Spleen (tissue), 11 donors: ENCODE measurements around the gene TMEM270. TPM values are rescaled to one million over a fixed set of nuclear protein-coding genes. Genes with fewer than 3 reads are reported as not detected.

Experiments used
- DNase-seq: peaks from one replicate; pipeline ENCODE4 v3.0.0-alpha.2; 2020
- H3K27ac ChIP-seq, 8 donors: fragments of 200-600 bp; sonication (generic) in 7 of 8; 1 replicate in 4 of 8; 2 replicates in 4 of 8; pipeline versions ENCODE4 v1.5.0 to v1.8.0; 2016 to 2021; ENCODE audit warnings: inconsistent platforms in 4 of 8, mild to moderate bottlenecking in 4 of 8, moderate library complexity in 1 of 8
- H3K27me3 ChIP-seq, 7 donors: fragments of 200-600 bp; sonication (generic) in 6 of 7; replicated peaks in 1 of 7; 1 replicate in 4 of 7; 2 replicates in 3 of 7; pipeline versions ENCODE4 v1.5.0 to v1.8.0; 2016 to 2021; ENCODE audit warnings: inconsistent platforms in 3 of 7, mild to moderate bottlenecking in 1 of 7
- H3K36me3 ChIP-seq, 6 donors: fragments of 200-600 bp; sonication (generic) in 5 of 6; 1 replicate in 4 of 6; 2 replicates in 2 of 6; pipeline versions ENCODE4 v1.5.0 to v1.8.0; 2016 to 2021; ENCODE audit warnings: inconsistent platforms in 2 of 6
- H3K4me1 ChIP-seq, 6 donors: fragments of 200-600 bp; sonication (generic) in 5 of 6; 1 replicate in 3 of 6; 2 replicates in 3 of 6; pipeline versions ENCODE4 v1.5.0 to v1.8.0; 2016 to 2021; ENCODE audit warnings: inconsistent platforms in 3 of 6
- H3K4me3 ChIP-seq, 8 donors: fragments of 200-600 bp; sonication (generic) in 7 of 8; 1 replicate in 4 of 8; 2 replicates in 4 of 8; pipeline versions ENCODE4 v1.5.0 to v1.8.0; 2016 to 2021; ENCODE audit warnings: inconsistent platforms in 4 of 8, mild to moderate bottlenecking in 4 of 8, moderate library complexity in 2 of 8
- H3K9me3 ChIP-seq, 8 donors: fragments of 200-600 bp; sonication (generic) in 7 of 8; 1 replicate in 4 of 8; 2 replicates in 4 of 8; pipeline versions ENCODE4 v1.5.0 to v1.8.0; 2016 to 2021; ENCODE audit warnings: inconsistent platforms in 4 of 8
- CTCF ChIP-seq, 11 experiments: fragments of 200-600 bp in 7 of 11; fragments of 450-650 bp in 4 of 11; sonication (generic) in 4 of 11; IDR thresholded peaks in 8 of 11; conservative IDR thresholded peaks in 3 of 11; 1 replicate in 7 of 11; 2 replicates in 4 of 11; pipeline versions ENCODE4 v1.4.0 to v1.8.0; 2016 to 2021; ENCODE audit warnings: antibody characterized with exemption in 11 of 11, inconsistent platforms in 4 of 11, mild to moderate bottlenecking in 1 of 11
- POLR2A ChIP-seq, 3 donors: fragments of 450-650 bp; IDR thresholded peaks; one replicate each; pipeline ENCODE4 v1.5.1; 2017; ENCODE audit warnings: antibody characterized with exemption in 3 of 3, mild to moderate bottlenecking in 1 of 3
- POLR2AphosphoS5 ChIP-seq, 3 donors: sonication (generic); formaldehyde crosslinking; IDR thresholded peaks; one replicate each; pipeline ENCODE4 v1.5.1; 2017; ENCODE audit warnings: antibody characterized with exemption in 3 of 3
- WGBS, 5 donors: extraction: QIAGEN DNeasy Blood & Tissue Kit in 3 of 5; methylation state at CpG; one replicate each; pipeline versions ENCODE4 v1.1.5 to v1.1.7; 2013 to 2018; 5-methylcytosine and 5-hydroxymethylcytosine counted together
- intact Hi-C: fragments of 100-400 bp; cut with DNase I; formaldehyde crosslinking; loops from one replicate; pipeline ENCODE4 v1.15.0; 2023; ENCODE audit warnings: low total_unique reads
- polyA plus RNA-seq, 3 donors: library from polyadenylated mRNA; stranded (reverse); fragments of 200-250 nt; gene quantifications; one replicate each; pipeline ENCODE4 v1.2.1, GENCODE V29; 2013
- total RNA-seq, 7 donors: library from RNA; depleted of rRNA in 3 of 7; stranded (reverse); fragments of >200 nt in 3 of 7; fragmentation: NEBNext Ultra II Directional in 4 of 7; extraction: Animal tissue kit (Norgen Biotek cat#: 25700) in 4 of 7; gene quantifications; one replicate each; pipeline versions ENCODE4 v1.1.0 to v1.2.1, GENCODE V29; 2016 to 2021
- donor health status: healthy with polysubstance abuse.
- donor health status: DM: no; HTN: no; CAD: no; lungs with moderate emphysema.
- donor health status: DM: no; HTN: no; CAD: no.
- donor health status: Bipolar disorder and iron deficiency.
- donor health status: healthy.
- donor health status: DM: no; HTN: no; CAD: no.
- donor health status: DM: yes; HTN: yes; CAD: no.

TMEM270 gene
- total and polyA plus RNA-seq, 10 donors = not detected

- DNase-seq = no peak
- Histone ChIP-seq H3K9me3 (peaks cover 0 to 24% (median 12%) of the 10 kb centered on the region in 8 donors), H3K27ac (peak overlapping the region in 1 of 8 donors; percentile 11), H3K36me3 (no peaks in the 10 kb centered on the region), H3K4me1 (no peaks in the 10 kb centered on the region), H3K27me3 (no peaks in the 10 kb centered on the region), H3K4me3 (no peak overlapping the region)
- TF ChIP-seq POLR2AphosphoS5 (IDR thresholded peaks at IDR 0.05) (no peak), POLR2A (IDR thresholded peaks at IDR 0.05) (no peak), CTCF (IDR thresholded peaks at IDR 0.05 in 8 of 11, conservative IDR thresholded peaks at IDR 0.05 in 3 of 11) (no peak)
- WGBS, 5 donors = 47 to 79% (median 64%) methylated on average over 4 to 5 of the region's 5 CpGs
- intact Hi-C loops = no loop called here
Measured at GRCh38 chr7:73900286-73900685, 39.3 kb downstream of the TMEM270 start.

GRCh38 chr7:73901231-73901822 is 40.4 kb downstream of the TMEM270 start:
- no peaks in the 10 kb centered on the region for H3K4me1 ChIP-seq
- WGBS, 5 donors = 76 to 83% (median 82%) methylated on average over 3 of the region's 3 CpGs
- no peak for TF ChIP-seq CTCF (IDR thresholded peaks at IDR 0.05 in 8 of 11, conservative IDR thresholded peaks at IDR 0.05 in 3 of 11)

GRCh38 chr7:73901823-73902597 is 41.1 kb downstream of the TMEM270 start:
- intact Hi-C loops = no loop called here
- peak; percentile 62 for DNase-seq
- peaks cover 0 to 9% (median 3%) of the 10 kb centered on the region in 8 donors for H3K9me3 ChIP-seq
- no peaks in the 10 kb centered on the region for H3K36me3 ChIP-seq
- no peak for TF ChIP-seq CTCF (IDR thresholded peaks at IDR 0.05 in 8 of 11, conservative IDR thresholded peaks at IDR 0.05 in 3 of 11)
- TF ChIP-seq POLR2A (IDR thresholded peaks at IDR 0.05) = no peak
- TF ChIP-seq POLR2AphosphoS5 (IDR thresholded peaks at IDR 0.05) = no peak
- H3K27ac ChIP-seq = no peak overlapping the region
- H3K4me3 ChIP-seq = no peak overlapping the region
- no peaks in the 10 kb centered on the region for H3K4me1 ChIP-seq
- WGBS, 5 donors = 77 to 85% (median 82%) methylated on average over 9 to 15 of the region's 15 CpGs
- H3K27me3 ChIP-seq = no peaks in the 10 kb centered on the region

More at GRCh38 chr7:73901231-73901822, 40.4 kb downstream of the TMEM270 start:
- peak; percentile 46 for DNase-seq
- H3K4me3 ChIP-seq = no peak overlapping the region
- intact Hi-C loops = no loop called here
- H3K36me3 ChIP-seq = no peaks in the 10 kb centered on the region
- no peaks in the 10 kb centered on the region for H3K27me3 ChIP-seq
- no peak overlapping the region for H3K27ac ChIP-seq
- peaks cover 0 to 14% (median 7%) of the 10 kb centered on the region in 8 donors for H3K9me3 ChIP-seq
